HG03045 (cell line): ENCODE results near the gene NEURL3.

Experiments
- ATAC-seq: cut with Tn5 transposase; IDR thresholded peaks from one replicate; pipeline ENCODE4 v1.9.1; 2021; ENCODE audit warnings: mild to moderate bottlenecking, moderate library complexity; ENCODE audit not compliant: unreplicated experiment

NEURL3 gene

DNA sequence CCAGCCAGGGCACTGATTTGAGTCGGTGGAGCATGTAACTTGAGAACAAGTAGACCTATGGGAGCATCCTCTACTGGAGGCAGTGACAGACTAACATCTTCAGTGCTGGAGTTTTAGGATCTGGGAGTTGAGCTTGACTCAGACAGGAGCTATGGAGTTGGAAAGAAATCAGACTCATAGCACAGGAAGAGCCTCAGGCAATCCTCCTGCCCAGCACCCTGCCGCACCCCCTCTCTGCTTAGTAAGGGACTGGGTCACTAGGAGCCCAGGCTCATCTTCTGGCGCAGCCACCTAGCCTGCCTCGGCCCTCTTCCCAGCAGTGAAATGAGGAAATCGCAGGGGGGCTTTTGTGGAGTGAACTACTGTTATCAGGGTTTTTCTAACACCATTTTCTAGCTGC, 35.0 kb upstream of the NEURL3 start:
- no peak for ATAC-seq

DNA sequence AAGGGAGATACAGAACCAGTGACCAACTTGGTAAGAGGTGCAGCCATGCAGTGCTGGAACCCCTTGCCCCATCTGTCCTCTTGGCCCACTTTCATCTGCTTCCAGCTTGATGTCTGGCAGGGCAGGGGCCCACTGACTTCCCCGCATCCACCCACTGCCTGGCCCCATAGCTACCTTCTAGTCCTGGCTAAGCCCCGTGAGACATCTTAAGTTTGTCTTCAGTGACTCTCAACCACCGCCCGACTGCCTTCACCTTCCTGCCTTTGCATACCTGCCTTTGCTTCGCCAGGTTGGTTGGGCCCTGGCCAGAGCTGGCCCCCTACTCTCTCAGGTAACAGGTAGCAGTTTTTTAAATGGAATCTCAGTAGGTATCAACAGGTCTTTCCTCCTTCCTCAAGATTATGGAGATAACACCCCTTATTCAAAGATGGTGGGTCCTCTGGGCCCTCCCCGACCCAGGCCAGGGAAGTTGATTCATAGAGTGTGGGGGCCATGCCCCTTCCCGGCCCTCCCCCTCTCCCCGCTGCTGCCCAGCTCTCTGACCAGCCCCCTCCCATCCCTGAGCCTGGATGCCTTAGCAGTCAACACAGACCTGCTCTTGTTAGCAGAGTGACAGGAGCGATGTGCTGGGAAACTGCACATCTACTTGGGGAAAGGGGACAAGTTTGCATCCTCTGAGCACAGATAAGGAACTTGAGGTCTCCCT, 34.2 kb upstream of the NEURL3 start:
- no peak for ATAC-seq

DNA sequence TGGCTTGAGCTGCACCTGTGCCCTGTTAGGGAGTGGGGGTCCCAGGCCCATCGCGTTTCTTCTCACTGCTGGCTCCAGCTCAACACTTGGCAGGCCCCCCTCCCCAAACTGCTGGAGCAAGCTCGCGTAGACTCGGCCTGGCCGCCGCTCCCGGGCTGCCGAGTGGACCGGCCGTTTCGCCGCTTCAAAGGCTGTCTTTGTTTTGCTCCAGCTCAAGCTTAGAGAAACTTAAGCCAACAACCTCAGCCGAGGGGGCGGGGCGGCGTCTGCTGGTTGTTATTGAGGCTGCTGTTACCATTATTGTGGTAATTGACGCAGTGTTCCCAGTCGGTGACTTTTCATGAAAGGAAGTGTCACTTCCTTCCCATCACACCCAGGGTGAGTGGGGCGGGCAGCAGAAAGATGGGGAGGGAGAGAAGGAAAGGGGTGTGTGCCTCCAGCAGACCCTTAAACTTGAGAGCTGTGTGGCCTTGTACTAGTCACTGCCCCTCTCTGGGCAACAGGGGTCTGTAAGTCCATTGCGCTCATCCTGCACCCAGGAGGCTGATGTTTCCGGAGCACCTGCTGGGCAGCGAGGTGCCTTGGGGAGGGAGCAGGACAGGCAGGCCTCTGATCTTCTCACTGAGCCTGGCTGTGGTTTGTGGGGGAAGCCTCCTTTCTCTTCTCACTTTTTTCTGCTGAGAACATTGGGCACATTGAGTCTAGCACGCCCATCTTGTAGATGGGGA, 33.5 kb upstream of the NEURL3 start:
- ATAC-seq, result no peak

DNA sequence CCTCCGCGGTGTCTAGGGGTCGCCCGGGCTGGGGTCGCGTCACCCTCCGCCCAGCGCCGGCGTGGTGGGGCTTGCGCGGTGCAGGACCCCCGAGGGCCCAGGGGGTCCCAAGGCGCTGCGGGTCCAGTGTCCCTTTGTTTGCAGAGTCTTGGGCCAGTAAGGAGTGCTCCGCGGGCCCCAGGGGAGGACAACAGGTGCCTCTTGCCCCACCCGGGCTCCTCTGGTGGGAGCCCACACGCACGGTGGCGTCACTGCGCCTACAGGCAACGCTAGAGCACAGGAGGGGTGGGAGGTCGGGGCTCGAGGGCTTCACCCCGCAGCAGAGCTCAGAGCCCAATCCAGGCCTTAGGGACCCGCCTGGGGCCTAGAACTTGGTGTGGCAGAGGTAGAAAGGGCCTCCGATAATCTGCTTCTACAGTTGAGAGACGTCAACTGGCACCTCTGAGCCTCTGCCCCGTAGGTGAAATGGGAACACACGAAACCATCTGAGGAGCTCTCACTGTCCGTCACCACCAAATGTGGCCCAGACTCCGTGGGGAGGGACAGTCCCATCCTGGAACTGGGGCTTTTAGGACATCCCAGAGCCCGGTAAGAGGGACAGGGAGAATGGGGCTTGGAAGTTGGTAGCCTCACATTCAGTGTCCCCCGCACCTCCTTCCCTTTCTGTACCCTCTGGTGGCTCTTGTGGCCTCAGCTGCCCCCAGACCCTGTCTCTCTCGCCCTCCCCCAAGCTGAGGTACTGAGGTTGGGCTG, 32.8 kb upstream of the NEURL3 start:
- ATAC-seq, result no peak

DNA sequence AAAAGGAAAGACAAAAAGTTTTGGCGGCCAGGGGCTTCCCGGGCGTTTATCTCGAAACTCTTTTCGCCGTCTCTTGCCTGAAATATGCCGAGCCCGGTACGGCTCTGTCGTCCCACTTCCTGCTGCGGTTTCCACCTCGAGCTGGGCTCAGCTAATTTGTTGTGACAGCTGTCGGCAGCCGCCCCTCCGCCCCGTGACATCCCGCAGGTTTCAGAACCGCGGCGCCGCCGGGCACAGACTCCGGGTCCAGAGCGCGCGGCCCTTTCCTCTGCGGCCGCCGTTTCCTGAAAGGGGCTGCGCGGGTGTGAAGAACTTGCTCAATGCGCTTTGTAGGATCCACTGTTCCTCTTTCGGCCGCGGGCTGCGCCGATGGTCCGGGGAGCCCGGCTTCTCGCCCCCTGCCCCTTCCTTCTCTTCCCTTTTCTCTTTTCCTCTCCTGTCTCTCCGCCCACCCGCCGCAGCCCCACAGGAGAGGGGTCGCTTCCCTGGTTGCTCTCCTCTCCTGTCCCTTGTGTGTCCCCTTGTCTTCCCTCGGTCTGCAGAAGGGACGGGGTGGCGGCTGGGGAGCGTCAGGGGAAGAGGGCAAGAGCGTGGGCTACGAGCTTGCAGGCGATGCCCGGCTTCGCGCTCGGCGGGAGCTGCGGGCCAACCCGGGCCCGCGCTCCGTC, 32.0 kb upstream of the NEURL3 start:
- peak; percentile 61 for ATAC-seq

DNA sequence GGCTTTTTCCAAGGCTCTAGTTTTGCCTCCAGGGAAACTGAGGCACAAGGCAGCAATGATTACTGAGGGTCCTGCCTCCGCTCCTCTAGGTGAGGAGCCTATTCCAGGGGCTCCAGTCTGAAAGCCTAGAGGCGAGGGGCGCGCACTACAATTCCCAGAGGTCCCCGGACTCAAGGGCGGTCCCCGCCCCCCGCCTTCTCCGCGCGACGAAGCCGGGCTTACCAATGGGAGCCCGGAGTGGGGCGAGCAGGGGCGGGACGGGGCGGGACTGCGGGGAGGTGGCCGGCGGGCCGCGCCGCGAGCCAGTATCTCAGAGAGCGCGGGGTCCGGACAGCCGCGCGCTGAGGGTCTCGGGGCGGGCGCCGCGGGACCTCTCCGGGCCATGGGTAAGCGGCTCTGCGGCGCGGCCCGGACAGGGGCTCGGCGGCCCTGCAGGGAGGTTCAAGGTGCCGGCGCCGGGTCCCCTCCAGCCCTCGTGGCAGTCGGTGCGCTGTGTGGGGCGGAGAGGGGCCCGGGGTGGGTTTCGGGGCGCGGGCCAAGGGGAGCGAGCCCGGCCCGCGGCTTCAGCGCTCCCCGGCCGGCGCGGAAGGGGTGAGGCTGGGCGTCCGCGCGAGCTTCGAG, 31.4 kb upstream of the NEURL3 start, which contains the start of gene ARID5A:
ARID5A (plus strand) TSS at position 308 of the 621 bp plus-strand sequence; CDS start at position 383, 75 bp downstream.
- ATAC-seq, result peak; percentile 58

DNA sequence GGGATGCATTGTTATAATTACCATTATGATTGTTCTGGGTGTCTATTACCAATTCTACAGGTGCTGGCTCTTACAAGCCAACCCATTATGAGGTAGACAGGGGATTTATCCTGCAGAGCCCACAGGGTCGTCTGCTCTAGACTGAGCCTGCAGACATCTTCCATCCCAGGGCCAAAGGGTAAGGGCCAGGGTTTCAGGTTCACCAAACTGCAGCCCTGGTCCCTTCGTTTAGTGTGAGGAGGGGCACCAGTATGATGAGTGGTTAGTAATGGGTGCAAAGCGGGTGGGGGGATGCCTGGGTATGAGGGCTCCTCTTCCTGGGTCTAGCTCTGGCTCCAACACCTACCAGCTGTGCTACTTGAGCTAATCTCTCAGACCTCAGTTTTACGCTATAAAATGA, 30.2 kb upstream of the NEURL3 start:
- no peak for ATAC-seq

DNA sequence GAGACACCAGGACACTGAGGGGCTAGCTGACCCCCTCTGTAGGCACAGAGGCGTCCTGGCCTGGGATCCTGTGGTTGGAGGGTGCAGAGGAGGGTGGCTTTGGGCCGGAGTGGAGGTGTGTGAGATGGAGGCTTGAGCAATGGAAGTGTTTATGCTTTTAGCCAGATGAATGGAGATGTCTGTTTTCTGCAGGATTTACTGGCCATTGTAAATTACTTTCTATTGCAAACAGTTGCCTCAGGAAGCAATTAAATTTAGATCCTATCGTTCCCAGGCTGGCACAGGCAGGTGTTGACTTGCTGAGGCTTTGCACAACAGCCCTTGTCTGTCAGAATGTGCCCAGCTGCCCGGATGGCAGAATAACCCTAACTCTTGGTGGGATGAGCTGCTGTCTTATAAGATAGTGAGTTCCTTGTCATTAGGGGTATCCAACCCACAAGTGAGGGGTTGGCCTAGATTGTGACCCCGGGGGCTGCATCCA, 29.6 kb upstream of the NEURL3 start:
- ATAC-seq, result no peak

DNA sequence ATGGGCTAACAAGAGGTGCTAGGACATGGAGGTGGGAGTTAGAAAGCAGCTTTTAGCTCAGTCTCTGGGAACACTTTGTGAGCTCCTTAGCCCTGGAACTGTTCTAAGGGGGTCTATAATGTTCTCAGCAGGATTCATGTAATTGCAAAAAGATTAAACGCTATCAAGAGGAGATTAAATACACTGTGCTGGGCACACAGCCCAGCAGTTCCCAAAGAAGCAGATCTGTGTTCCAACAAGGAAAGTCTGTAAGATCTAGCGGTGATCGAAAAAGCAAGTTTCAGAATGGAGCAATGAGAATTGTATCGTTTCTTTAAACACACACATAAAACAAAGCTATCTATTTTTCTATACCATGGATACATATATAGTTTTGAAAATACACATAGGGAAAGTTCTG, 29.0 kb upstream of the NEURL3 start:
- no peak for ATAC-seq

DNA sequence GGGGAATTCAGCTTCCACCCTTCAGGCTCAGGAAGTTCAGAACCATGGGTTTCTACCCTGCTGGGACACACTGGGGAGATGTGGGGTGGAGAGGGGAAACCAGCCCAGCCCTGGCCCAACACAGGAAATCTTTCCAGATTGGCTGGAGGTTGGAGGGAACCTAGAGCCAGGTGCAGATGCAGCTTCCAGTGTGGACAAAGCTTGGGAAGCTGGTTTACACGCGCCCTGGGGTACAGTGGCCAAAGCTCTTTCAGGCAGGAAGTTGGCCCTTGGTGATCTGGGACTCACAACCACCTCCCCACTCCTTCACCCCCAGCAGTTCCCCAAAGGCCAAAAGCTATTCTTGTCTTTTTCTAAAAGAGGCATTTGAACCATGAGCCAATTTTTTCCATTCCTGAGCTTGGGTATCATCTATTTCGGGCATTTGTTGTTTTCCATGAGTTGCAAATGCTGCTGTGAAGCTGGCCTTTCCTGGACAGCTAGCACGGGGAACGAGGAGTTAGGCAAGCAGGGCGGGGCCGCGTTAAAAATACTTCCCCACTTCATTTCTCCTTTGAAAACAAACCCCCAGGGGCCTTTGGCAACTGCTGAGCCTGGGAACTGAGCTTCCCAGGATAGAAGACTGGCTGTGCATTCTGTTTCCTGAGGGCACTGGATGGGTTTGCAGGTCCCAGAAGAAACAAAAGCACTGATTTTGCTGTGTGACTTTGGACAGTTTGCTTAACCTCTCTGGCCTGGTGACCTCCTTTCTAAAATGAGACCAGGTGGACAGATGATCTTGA, 28.3 kb upstream of the NEURL3 start:
- ATAC-seq, result no peak

DNA sequence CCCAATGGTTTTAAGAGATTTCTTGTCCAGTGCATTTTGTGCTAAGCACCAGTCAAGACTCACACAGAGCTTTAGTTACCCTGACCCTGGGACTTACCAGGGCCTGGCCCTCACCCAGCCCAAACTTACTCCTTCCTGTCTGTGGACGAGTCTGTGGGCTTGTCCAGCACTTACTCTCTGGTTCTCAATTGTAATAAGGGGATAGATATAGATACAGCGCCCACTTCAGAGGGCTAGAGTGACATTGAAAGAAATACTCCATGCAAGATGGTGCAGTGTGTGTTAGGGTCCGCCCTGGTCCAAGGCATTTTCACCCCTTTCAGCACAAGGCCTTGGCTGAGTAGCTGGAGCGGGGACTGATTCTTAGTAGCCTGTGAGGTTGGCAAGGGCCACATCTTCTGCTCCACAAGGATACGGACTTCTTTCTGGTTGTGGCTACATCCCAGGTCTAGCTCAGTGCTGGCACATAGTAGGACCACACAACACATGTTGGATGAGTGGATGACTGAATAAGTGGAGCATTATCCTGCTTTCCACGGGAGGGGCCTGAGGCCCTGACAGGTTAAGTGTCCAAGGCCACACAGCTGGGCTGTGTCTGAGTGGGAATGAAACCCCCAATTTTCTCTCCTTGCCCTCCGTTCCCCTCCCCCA, 27.6 kb upstream of the NEURL3 start:
- no peak for ATAC-seq

DNA sequence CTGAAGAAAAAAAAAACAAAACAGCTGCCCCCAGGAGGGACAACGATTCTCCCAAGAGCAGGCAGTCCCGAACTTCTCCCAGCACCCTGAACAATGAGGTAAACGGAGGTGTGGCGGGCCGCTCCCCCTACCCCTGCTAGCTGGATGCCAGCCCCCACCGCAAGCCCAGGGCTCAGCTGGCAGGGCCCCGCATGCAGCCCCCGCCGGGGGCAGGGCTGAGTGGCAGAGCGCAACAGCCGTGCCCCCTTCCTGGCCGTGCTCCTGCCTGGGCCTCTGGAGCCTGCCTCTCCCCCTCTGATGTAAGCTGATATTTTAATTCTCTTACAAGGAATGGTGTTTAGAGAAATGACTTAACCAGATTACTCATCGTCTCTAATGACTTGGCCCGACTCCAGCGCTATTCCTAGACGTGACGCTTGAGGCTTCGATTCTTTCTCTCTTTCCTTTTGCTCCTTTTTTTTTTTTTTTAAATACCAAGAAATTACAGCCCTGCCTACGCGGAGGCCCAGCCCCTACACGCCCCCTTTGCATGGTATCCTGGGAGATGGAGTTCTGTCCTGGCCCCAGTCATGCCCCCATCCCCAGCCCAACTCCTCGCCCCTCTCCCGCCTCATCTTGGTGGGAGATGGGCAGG, 26.8 kb upstream of the NEURL3 start:
- peak; percentile 20 for ATAC-seq

DNA sequence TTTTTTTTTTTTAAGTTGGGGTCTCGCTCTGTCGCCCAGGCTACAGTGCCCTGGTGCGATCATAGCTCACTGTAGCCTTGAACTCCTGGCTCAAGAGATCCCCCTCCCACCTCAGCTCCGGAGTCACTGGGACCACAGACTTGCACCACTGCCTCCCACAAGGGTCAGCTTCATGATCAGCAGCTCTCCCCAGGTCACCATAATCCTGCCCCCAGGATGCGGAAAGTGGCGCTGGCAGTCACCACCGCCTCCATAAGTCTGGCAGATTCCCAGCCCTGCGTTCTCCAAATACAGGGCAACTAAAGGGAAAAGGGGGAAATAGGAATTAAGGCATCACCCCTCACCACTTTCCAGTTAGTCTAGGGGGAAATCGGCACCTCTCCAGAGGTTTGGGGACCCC, 26.2 kb upstream of the NEURL3 start:
- no peak for ATAC-seq

DNA sequence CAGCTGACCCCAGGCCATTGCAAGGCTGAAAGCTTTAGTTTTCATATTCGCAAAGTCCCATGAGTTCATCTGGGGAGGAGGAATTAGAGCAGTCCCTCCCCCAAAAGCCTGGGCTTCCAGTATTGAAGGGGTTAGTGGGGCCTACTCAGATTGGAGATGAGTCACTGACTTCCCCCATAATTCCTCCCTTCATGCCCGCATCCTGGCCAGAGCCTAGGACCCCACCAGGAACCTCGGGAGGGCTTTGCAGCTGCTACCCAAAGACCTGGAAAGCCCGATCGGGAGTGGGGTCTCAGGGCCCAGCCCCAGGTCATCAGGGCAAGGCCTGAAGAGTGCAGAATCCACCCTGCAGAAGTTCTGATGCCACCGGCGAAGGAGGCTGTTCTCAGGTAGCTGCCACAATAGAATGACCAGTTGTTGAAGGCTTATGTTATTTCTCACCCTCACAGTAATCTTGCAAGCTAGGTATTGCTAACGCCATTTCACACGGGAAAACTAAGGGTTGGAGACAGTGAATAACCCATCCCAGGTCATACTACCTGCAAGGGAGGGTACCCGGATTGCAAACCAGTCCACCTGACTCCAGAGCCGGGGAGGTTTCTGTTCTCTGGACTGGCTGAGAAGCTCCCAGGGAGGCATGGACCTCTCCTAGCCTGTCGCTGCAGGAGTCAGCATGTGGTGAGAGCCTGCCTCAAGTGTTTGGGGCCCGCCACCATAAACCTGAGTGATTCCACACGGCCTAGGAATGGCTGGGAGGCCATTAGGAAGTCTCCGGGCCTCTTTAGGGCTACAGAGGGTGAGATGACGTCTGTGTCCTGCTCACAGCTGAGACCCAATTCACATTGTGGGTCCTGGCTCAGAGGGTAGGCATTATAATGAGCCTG, 25.6 kb upstream of the NEURL3 start:
- ATAC-seq, result no peak

DNA sequence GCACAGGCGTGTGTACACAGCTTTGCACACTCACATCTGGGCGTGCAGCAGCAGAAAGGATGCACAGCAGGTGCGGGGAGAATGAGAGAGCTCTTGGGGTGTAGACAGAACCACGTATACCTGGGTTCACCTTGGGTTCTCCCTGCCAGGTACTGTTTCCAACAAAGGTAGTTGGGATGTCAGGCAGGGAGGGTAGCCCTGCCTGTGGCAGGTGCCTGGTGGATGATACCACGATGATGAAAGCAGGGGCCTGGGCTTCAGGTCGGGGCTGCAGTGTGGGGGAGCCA, 24.9 kb upstream of the NEURL3 start:
- ATAC-seq, result no peak

DNA sequence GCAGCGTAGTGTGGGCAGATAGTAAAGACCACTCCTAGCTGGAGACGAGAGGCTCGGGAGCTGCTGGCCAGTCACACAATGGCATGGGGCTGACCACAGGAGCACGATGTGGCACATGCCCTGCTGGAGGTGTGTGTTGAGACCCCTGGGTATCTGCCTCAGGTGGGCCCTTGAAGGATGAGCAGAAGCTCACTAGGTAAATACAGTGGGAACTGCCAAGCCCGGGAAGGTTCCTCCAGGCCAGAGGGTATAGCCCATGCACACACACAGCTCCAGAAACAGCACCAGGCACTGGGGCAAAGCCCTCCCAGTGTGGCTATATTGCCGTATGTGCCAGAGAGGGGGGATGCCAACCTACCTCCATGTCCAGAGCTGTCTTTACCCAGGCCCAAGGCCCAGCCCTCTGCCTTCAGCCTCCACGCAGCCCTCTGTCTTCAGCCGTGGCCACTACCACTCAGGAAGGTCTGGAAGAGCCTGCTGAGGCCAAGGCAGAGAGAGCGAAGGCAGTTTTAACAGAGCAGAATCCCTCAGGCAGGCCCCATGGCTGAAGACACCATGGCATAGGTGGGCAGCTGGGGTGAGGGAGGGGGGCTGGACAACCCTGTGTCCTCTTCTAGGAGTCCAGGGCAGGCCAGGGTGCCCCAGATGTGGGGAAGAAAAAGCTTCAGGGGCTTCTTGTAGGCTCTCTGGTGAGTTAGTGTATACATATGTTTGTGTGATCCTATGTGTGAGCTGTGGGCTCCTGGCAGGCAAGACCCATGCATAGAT, 24.4 kb upstream of the NEURL3 start:
- no peak for ATAC-seq

DNA sequence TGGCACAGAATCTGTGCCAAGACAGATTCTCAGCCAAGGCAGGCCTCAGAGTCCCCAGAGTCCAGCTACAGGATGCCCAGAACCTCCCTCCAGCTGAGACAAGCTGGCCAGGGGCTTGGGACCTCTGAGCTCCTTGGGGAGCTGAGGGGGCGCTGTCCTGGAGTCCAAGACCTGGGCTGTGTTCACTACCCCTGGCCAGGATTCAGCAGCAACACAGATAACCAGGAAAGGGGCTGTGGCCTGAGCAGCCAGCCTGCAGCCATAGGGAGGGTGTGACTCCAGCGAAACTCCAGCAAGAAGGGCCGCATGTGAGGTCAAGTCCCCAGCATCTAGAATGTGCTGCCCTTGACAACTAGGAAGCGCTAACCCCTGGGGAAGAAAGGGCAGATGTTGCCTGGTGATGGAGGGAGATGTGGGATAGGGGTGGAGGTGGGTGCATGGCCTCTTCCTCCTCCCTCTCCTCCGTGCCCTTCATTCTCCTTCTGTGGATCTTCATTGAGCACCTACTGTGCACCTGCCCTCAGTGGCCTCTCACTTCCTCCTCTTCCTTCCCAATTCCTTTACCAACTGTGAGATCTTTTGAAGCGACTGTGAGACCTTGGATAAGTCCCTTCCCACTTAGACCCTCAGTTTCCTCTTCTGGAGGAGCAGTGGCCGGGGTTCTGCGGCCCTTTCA, 23.7 kb upstream of the NEURL3 start:
- no peak for ATAC-seq
